CD14-positive monocyte (primary cell): ENCODE measurements around the gene AK9. TPM values are rescaled to one million over a fixed set of nuclear protein-coding genes. Genes with fewer than 3 reads are reported as not detected.

ENCODE experiments used
- DNase-seq, 3 donors: peaks; one replicate each; pipeline ENCODE4 v3.0.0-alpha.2; 2011 to 2022
- H2AFZ ChIP-seq: 2 replicates; pipeline ENCODE4 v1.6.0; 2012; ENCODE audit warnings: mild to moderate bottlenecking, low read depth, low read length, inconsistent platforms; ENCODE audit not compliant: insufficient read depth, poor library complexity, severe bottlenecking
- H3K27ac ChIP-seq, 2 donors: 1 replicate in 1 of 2; 2 replicates in 1 of 2; pipeline ENCODE4 v1.5.1; 2012 to 2013; ENCODE audit warnings: low read length in 2 of 2, control low read depth in 1 of 2, inconsistent platforms in 1 of 2, low read depth in 1 of 2, mild to moderate bottlenecking in 1 of 2
- H3K27me3 ChIP-seq, 2 donors: one replicate each; pipeline versions ENCODE4 v1.6.0 to v1.6.1; 2011 to 2013; ENCODE audit warnings: low read length in 2 of 2; ENCODE audit not compliant: control insufficient read depth in 2 of 2, insufficient read depth in 2 of 2
- H3K36me3 ChIP-seq, 2 donors: replicated peaks in 1 of 2; 1 replicate in 1 of 2; 2 replicates in 1 of 2; pipeline versions ENCODE4 v1.5.1 to v1.6.1; 2012 to 2013; ENCODE audit warnings: low read length in 2 of 2, control low read depth in 1 of 2, inconsistent platforms in 1 of 2, mild to moderate bottlenecking in 1 of 2; ENCODE audit not compliant: insufficient read depth in 2 of 2, control insufficient read depth in 1 of 2
- H3K4me1 ChIP-seq, 2 donors: 1 replicate in 1 of 2; 2 replicates in 1 of 2; pipeline versions ENCODE4 v1.5.1 to v1.6.1; 2012 to 2013; ENCODE audit warnings: low read length in 2 of 2, control low read depth in 1 of 2, inconsistent platforms in 1 of 2, mild to moderate bottlenecking in 1 of 2, moderate library complexity in 1 of 2; ENCODE audit not compliant: insufficient read depth in 2 of 2, control insufficient read depth in 1 of 2
- H3K4me2 ChIP-seq: replicated peaks from 2 replicates; pipeline ENCODE3; 2012; ENCODE audit warnings: low read length, moderate library complexity, mild to moderate bottlenecking; ENCODE audit not compliant: poor library complexity, severe bottlenecking; ENCODE audit errors: extremely low read depth
- H3K4me3 ChIP-seq, 3 experiments: fragments of 200-600 bp in 1 of 3; sonication (generic) in 1 of 3; replicated peaks in 1 of 3; 1 replicate in 2 of 3; 2 replicates in 1 of 3; pipeline ENCODE4 v1.5.1; 2011 to 2013; ENCODE audit warnings: low read length in 3 of 3, mild to moderate bottlenecking in 3 of 3, control low read depth in 2 of 3, low read depth in 2 of 3, inconsistent platforms in 1 of 3, moderate library complexity in 1 of 3
- H3K79me2 ChIP-seq: 2 replicates; pipeline ENCODE4 v1.6.0; 2012; ENCODE audit warnings: mild to moderate bottlenecking, control low read depth, inconsistent platforms, low read length, moderate library complexity; ENCODE audit not compliant: insufficient read depth
- H3K9ac ChIP-seq: 2 replicates; pipeline ENCODE4 v1.6.0; 2017; ENCODE audit warnings: low read length, mild to moderate bottlenecking; ENCODE audit not compliant: insufficient read depth, poor library complexity, severe bottlenecking
- H3K9me3 ChIP-seq, 2 donors: replicated peaks in 1 of 2; 1 replicate in 1 of 2; 2 replicates in 1 of 2; pipeline versions ENCODE4 v1.5.1 to v1.6.1; 2012 to 2013; ENCODE audit warnings: low read length in 2 of 2, control low read depth in 1 of 2; ENCODE audit not compliant: control insufficient read depth in 1 of 2, insufficient read depth in 1 of 2
- H4K20me1 ChIP-seq: 2 replicates; pipeline ENCODE4 v1.6.0; 2012; ENCODE audit warnings: mild to moderate bottlenecking, low read length, control low read depth, moderate library complexity; ENCODE audit not compliant: insufficient read depth
- H3K27ac Mint-ChIP-seq, 7 donors: one replicate each; pipeline ENCODE4 v1.8.0; 2020; ENCODE audit warnings: mild to moderate bottlenecking in 7 of 7, mixed read lengths in 7 of 7, moderate library complexity in 6 of 7, inconsistent platforms in 2 of 7
- H3K27me3 Mint-ChIP-seq, 3 donors: one replicate each; pipeline ENCODE4 v1.8.0; 2021 to 2022; ENCODE audit warnings: low read depth in 3 of 3, mild to moderate bottlenecking in 3 of 3, mixed read lengths in 3 of 3, moderate library complexity in 3 of 3, inconsistent platforms in 1 of 3
- H3K36me3 Mint-ChIP-seq, 2 donors: one replicate each; pipeline ENCODE4 v1.8.0; 2020; ENCODE audit warnings: mixed read lengths in 2 of 2, inconsistent platforms in 1 of 2, mild to moderate bottlenecking in 1 of 2
- H3K4me1 Mint-ChIP-seq: one replicate; pipeline ENCODE4 v1.8.0; 2020; ENCODE audit warnings: mild to moderate bottlenecking, mixed read lengths
- H3K4me3 Mint-ChIP-seq, 2 donors: one replicate each; pipeline ENCODE4 v1.8.0; 2020; ENCODE audit warnings: mild to moderate bottlenecking in 2 of 2, mixed read lengths in 2 of 2, moderate library complexity in 1 of 2
- H3K9me3 Mint-ChIP-seq, 7 donors: one replicate each; pipeline ENCODE4 v1.8.0; 2020 to 2022; ENCODE audit warnings: mixed read lengths in 7 of 7, mild to moderate bottlenecking in 6 of 7, moderate library complexity in 6 of 7, inconsistent platforms in 2 of 7
- WGBS: methylation state at CpG from one replicate; pipeline ENCODE4 v1.1.5; 2013; ENCODE audit warnings: missing lambda C conversion rate; ENCODE audit not compliant: insufficient coverage; 5-methylcytosine and 5-hydroxymethylcytosine counted together
- intact Hi-C, 2 donors: fragments of 100-400 bp; cut with micrococcal nuclease; formaldehyde crosslinking; loops; one replicate each; pipeline versions ENCODE4 v1.15.0 to v1.15.1; 2023
- polyA plus RNA-seq, 3 donors: library from polyadenylated mRNA; depleted of rRNA in 1 of 3; unstranded in 2 of 3; stranded (reverse) in 1 of 3; fragments of 300-500 nt in 2 of 3; fragments of >200 nt in 1 of 3; fragmentation: Illumina TruSeq in 2 of 3; gene quantifications; 1 replicate in 2 of 3; 2 replicates in 1 of 3; pipeline ENCODE4 v1.2.3, GENCODE V29; 2012 to 2021
- TF ChIP-seq, protein P1 (sequence below): fragments of 200-600 bp; IDR thresholded peaks from one replicate; pipeline ENCODE4 v1.8.0; 2022; ENCODE audit warnings: antibody characterized with exemption, mild to moderate bottlenecking

The AK9 gene
- polyA plus RNA-seq, 3 donors = 2.6 to 3.1 (median 2.8) TPM

DNA sequence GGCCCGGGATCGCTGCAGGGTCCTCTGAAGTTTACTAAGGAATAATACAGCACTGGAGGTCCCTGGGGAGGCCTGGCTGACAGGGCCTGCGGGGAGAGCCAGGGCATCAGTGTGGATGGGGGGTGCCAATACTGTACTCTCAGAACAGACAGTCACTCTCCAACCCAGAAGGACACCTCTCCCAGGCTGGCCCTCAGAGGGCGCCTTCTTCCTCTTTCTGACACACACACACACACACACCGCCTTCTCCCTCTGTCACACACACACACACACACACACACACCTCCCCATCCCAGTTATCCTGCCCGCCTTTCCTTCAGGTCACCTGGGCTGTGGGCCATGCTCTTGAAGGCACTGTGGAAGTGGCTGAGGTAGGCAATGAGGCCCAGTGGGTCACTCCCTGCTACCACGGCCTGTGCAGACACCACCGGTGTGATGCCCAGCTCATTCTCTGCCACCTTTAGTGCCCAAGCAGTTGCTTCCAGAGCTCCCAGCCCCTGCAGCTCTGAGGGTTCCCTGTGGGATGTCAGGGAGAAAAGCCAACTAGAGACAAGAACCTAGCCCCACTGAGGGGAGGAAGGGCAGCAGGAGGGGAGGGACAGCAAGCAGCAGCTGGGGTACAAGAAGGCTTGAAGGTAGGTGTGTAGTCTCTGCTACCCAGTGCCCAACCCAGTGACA is 243.0 kb downstream of the AK9 start:
- H3K4me2 ChIP-seq = no peak overlapping the region
- no peaks in the 10 kb centered on the region for H3K9me3 ChIP-seq
- peak overlapping the region in 1 of 2 donors; percentile 48 for H3K27ac ChIP-seq
- H3K27me3 ChIP-seq = no peaks in the 10 kb centered on the region
- peak in 1 of 3 donors; percentile 24 for DNase-seq
- peaks cover 0 to 11% of the 10 kb centered on the region in 2 donors for H3K4me1 ChIP-seq
- TF ChIP-seq, protein P1, sequence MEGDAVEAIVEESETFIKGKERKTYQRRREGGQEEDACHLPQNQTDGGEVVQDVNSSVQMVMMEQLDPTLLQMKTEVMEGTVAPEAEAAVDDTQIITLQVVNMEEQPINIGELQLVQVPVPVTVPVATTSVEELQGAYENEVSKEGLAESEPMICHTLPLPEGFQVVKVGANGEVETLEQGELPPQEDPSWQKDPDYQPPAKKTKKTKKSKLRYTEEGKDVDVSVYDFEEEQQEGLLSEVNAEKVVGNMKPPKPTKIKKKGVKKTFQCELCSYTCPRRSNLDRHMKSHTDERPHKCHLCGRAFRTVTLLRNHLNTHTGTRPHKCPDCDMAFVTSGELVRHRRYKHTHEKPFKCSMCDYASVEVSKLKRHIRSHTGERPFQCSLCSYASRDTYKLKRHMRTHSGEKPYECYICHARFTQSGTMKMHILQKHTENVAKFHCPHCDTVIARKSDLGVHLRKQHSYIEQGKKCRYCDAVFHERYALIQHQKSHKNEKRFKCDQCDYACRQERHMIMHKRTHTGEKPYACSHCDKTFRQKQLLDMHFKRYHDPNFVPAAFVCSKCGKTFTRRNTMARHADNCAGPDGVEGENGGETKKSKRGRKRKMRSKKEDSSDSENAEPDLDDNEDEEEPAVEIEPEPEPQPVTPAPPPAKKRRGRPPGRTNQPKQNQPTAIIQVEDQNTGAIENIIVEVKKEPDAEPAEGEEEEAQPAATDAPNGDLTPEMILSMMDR = no peak
- intact Hi-C loops = no loop called here
- Mint-ChIP-seq H3K9me3 (peaks cover 0 to 2% (median 0%) of the 10 kb centered on the region in 7 donors), H3K36me3 (peaks cover 60 to 94% of the 10 kb centered on the region in 2 donors), H3K4me3 (no peak overlapping the region), H3K27me3 (peaks cover 0 to 2% (median 1%) of the 10 kb centered on the region in 3 donors), H3K27ac (peak overlapping the region in 4 of 7 donors; percentile 40 to 71 (median 50)), H3K4me1 (peaks cover 24% of the 10 kb centered on the region)
- no peak overlapping the region for H3K9ac ChIP-seq
- no peak overlapping the region for H3K4me3 ChIP-seq
- no peak overlapping the region for H2AFZ ChIP-seq
- no CpG with 5 or more reads among the region's 8 CpGs for WGBS
- H4K20me1 ChIP-seq = peaks cover 76% of the 10 kb centered on the region
- H3K79me2 ChIP-seq = peaks cover 40% of the 10 kb centered on the region
- peaks cover 75 to 99% of the 10 kb centered on the region in 2 donors for H3K36me3 ChIP-seq

- TF ChIP-seq, protein P1 = no peak
- Histone ChIP-seq H3K27ac (peak overlapping the region in 1 of 2 donors; percentile 48), H3K4me3 (no peak overlapping the region), H3K79me2 (peaks cover 30% of the 10 kb centered on the region), H3K27me3 (no peaks in the 10 kb centered on the region), H3K36me3 (peaks cover 70 to 94% of the 10 kb centered on the region in 2 donors), H3K9me3 (no peaks in the 10 kb centered on the region), H3K4me2 (no peak overlapping the region), H4K20me1 (peaks cover 82% of the 10 kb centered on the region), H3K4me1 (peaks cover 0 to 14% of the 10 kb centered on the region in 2 donors), H3K9ac (no peak overlapping the region), H2AFZ (no peak overlapping the region)
- DNase-seq = no peak
- no peak overlapping the region for H3K4me3 Mint-ChIP-seq
- 84% methylated on average over 8 of the region's 10 CpGs for WGBS
- peak overlapping the region in 3 of 7 donors; percentile 21 to 58 (median 40) for H3K27ac Mint-ChIP-seq
- H3K27me3 Mint-ChIP-seq = peaks cover 0 to 2% (median 1%) of the 10 kb centered on the region in 3 donors
- peaks cover 33% of the 10 kb centered on the region for H3K4me1 Mint-ChIP-seq
- intact Hi-C loops = no loop called here
- peaks cover 0 to 2% (median 0%) of the 10 kb centered on the region in 7 donors for H3K9me3 Mint-ChIP-seq
- H3K36me3 Mint-ChIP-seq = peaks cover 61 to 92% of the 10 kb centered on the region in 2 donors
Measured at GRCh38 chr6:109447087-109447486, 243.9 kb downstream of the AK9 start.
